Brain microvascular endothelial cell (primary cell): Measurements from ENCODE around the gene ATP1B2.
A peak's percentile ranks its signal among the peaks of the same experiment; 100 is the strongest.
"Not testable (repeated sequence)": the region's sequence is repeated elsewhere in the genome, so short reads cannot be mapped to it uniquely, and the experiment has no call there.

Experiments used
- DNase-seq: peaks from one replicate; pipeline ENCODE4 v3.0.0-alpha.2; 2020
- H3K27ac ChIP-seq: fragments of 250-450 bp; sonication (Bioruptor Pico); 2 replicates; pipeline ENCODE4 v1.5.1; 2020; ENCODE audit warnings: mild to moderate bottlenecking, moderate library complexity
- H3K27me3 ChIP-seq: fragments of 250-450 bp; sonication (Bioruptor Pico); replicated peaks from 2 replicates; pipeline ENCODE4 v1.5.1; 2020; ENCODE audit warnings: mild to moderate bottlenecking
- H3K36me3 ChIP-seq: fragments of 250-450 bp; sonication (Bioruptor Pico); replicated peaks from 2 replicates; pipeline ENCODE4 v1.5.1; 2020; ENCODE audit warnings: mild to moderate bottlenecking
- H3K4me3 ChIP-seq: 2 replicates; pipeline ENCODE4 v1.5.1; 2011; ENCODE audit warnings: low read depth, mild to moderate bottlenecking, control low read depth, low read length, moderate library complexity
- in situ Hi-C: cut with HindIII; loops from 2 replicates; pipeline ENCODE4 v1.10.0; 2017; ENCODE audit warnings: low sequenced_read_pairs, low pct_ligation_motif_present
- TF ChIP-seq, protein P1 (sequence below): IDR thresholded peaks from 2 replicates; pipeline ENCODE4 v1.5.1; 2011; ENCODE audit warnings: low read depth, mild to moderate bottlenecking, moderate library complexity, low read length, control low read depth, inconsistent platforms; ENCODE audit errors: missing control alignments

ATP1B2 gene

DNA sequence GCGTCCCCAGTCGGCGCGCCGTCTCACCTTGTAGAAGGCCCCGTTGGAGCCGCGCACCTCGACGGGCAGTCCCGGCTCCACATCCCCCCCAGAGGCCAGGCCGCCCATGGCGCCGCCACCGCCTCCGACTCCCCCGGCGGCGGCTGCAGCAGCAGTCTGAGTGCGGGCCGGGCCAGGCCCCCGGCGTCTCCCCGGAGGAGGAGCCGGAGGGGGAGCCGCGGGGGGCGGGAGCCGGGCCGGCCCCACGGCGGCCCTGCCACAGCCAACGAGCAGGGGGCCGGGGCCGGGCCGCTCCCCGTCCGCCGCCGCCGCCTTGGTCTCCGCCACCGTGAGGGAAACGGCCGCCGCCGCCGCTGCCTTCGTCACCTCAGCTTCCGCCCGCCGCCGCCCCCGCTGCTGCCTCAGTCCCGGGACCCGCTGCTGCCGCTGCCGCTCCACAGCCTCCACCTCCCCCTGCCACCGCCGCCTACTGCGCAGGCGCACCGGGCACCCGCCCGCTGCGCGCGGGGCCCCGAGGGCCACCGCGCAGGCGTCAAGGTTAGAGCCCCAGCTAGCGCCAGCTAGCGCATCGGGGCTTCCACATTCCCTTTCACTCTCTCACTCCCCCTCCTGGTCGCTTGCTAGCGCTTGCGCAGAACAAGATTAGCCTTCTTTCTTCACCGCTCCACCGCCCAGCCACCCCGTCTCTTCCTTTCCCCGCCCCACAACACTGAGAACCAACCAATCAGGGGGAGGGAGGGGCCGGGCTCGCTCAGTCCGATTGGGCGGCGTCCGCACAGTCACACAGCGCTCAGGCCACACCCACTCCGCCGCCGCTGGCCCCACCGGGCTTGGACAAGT lies 36.1 kb upstream of the ATP1B2 start, which contains the start of gene FXR2:
Gene FXR2, minus strand, starts transcription at position 473 of the 840 bp plus-strand sequence. Its CDS starts 365 bp downstream, at position 108.
- peak within 1 kb of the TSS; percentile 87 for H3K4me3 ChIP-seq
- peak within 1 kb of the TSS; percentile 72 for H3K27ac ChIP-seq
- in situ Hi-C loops: no loop called here
- peaks cover 3% of the 10 kb centered on the region for H3K36me3 ChIP-seq
- no peaks in the 10 kb centered on the region for H3K27me3 ChIP-seq
- TF ChIP-seq, protein P1, sequence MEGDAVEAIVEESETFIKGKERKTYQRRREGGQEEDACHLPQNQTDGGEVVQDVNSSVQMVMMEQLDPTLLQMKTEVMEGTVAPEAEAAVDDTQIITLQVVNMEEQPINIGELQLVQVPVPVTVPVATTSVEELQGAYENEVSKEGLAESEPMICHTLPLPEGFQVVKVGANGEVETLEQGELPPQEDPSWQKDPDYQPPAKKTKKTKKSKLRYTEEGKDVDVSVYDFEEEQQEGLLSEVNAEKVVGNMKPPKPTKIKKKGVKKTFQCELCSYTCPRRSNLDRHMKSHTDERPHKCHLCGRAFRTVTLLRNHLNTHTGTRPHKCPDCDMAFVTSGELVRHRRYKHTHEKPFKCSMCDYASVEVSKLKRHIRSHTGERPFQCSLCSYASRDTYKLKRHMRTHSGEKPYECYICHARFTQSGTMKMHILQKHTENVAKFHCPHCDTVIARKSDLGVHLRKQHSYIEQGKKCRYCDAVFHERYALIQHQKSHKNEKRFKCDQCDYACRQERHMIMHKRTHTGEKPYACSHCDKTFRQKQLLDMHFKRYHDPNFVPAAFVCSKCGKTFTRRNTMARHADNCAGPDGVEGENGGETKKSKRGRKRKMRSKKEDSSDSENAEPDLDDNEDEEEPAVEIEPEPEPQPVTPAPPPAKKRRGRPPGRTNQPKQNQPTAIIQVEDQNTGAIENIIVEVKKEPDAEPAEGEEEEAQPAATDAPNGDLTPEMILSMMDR: peak; percentile 77
- DNase-seq: peak; percentile 100

DNA sequence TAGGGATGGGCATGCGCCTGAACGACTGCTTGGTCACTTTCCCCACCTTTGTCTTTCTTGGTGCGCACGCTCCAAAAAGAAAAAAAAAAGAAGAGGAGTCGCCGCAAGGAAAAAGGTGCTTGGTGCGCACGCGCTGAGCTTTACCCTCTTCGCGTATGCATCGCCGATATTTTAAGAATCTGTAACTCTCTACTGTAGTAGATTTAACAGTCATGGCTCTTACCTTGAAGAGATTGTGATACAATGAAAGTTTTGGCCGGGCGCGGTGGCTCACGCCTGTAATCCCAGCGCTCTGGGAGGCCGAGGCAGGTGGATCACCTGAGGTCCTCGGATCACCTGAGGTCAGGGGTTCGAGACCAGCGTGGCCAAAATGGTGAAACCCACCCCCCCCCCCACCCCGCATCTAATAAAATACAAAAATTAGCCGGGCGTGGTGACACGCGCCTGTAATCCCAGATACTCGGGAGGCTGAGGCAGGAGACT lies 35.4 kb upstream of the ATP1B2 start:
- no peak for DNase-seq
- TF ChIP-seq, protein P1: no peak
- peak overlapping the region; percentile 53 for H3K4me3 ChIP-seq
- H3K27me3 ChIP-seq: no peaks in the 10 kb centered on the region
- in situ Hi-C loops: no loop called here
- H3K36me3 ChIP-seq: peaks cover 3% of the 10 kb centered on the region
- H3K27ac ChIP-seq: no peak overlapping the region

DNA sequence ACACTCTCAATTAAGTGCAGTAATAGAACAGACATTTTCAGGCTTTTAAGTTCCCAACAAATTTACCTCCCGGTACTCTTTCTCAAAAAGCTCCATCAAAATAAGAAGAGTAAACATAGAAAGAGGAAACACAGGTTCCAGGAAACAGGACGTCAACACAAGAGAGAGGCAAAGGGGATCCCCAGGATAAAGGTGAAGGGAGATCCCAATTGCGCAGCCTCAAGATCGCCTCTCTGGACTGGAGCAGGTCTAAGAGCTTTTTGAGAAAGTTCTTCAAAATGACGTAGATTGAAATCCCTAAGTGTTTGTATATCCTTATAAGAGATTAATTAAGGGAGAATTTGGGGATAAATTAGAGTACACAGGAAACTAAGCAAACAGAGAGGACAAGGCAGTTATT lies 32.1 kb upstream of the ATP1B2 start:
- H3K4me3 ChIP-seq: no peak overlapping the region
- no peaks in the 10 kb centered on the region for H3K36me3 ChIP-seq
- no peak overlapping the region for H3K27ac ChIP-seq
- TF ChIP-seq, protein P1: no peak
- DNase-seq: no peak
- no peaks in the 10 kb centered on the region for H3K27me3 ChIP-seq
- in situ Hi-C loops: no loop called here

DNA sequence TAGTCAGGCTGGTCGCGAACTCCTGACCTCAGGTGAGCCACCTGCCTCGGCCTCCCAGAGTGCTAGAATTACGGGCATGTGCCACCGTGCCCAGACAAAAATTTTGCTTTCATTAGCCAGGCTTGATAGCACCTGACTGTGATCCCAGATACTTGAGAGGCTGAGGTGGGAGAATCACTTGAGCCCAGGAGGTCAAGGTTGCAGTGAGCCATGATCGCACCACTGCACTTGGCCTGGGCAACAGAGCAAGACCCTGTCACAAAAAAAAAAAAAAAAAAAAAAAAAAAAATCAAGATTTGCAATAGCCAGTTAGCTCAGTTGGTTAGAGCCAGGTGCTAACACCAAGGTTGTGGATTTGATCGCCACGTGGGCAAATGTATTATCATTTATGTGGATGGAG lies 29.9 kb upstream of the ATP1B2 start:
- no peaks in the 10 kb centered on the region for H3K27me3 ChIP-seq
- in situ Hi-C loops: no loop called here
- H3K4me3 ChIP-seq: no peak overlapping the region

DNA sequence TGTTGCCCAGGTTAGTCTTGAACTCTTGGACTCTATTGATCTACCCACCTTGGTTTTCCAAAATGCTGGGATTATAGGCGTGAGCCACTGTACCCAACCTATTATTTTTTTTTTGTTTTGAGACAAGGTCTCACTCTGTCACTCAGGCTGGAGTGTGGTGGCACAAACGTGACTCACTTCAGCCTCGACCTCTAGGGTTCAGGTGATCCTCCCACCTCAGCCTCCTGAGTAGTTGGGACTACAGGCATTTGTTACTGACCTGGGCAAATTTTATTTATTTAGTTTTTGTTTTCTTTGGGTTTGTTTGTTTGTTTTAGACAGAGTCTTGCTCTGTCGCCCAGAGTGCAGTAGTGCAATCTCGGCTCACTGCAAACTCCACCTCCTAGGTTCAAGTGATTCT lies 27.1 kb upstream of the ATP1B2 start:
- Histone ChIP-seq H3K27me3 (no peaks in the 10 kb centered on the region), H3K36me3 (no peaks in the 10 kb centered on the region), H3K27ac (no peak overlapping the region), H3K4me3 (no peak overlapping the region)
- TF ChIP-seq, protein P1: no peak
- in situ Hi-C loops: no loop called here
- DNase-seq: no peak

More for the DNA sequence above, 29.9 kb upstream of the ATP1B2 start:
- Histone ChIP-seq H3K27ac (no peak overlapping the region), H3K36me3 (no peaks in the 10 kb centered on the region)
- no peak for DNase-seq
- TF ChIP-seq, protein P1: no peak

DNA sequence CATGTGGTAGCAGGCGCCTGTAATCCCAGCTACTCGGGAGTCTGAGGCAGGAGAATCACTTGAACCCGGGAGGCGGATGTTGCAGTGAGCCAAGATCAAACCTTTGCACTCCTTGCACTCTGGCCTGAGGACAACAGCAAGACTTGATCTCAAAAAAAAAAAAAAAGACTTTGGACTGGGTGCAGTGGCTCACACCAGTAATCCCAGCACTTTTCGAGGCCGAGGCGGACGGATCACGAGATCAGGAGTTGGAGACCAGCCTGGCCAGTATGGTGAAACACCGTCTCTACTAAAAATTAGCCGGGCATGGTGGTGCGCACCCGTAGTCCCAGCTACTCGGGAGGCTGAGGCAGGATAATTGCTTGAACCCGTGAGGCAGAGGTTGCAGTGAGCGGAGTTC lies 25.0 kb upstream of the ATP1B2 start:
- H3K27me3 ChIP-seq, in situ Hi-C loops, H3K36me3 ChIP-seq, DNase-seq, H3K4me3 ChIP-seq, H3K27ac ChIP-seq: not testable (repeated sequence)
